Osteoblast (primary cell): ENCODE results near the gene ADCY10. TPM values are rescaled to one million over a fixed set of nuclear protein-coding genes. Genes with fewer than 3 reads are reported as not detected.
"Not testable (repeated sequence)": the region's sequence is repeated elsewhere in the genome, so short reads cannot be mapped to it uniquely, and the experiment has no call there.

Experiments
- DNase-seq: peaks from one replicate; pipeline ENCODE4 v3.0.0; 2011; ENCODE audit warnings: low spot score, mixed read lengths; ENCODE audit not compliant: insufficient read length; ENCODE audit errors: missing footprints
- H2AFZ ChIP-seq: 2 replicates; pipeline ENCODE4 v1.6.0; 2011; ENCODE audit warnings: mild to moderate bottlenecking, low read length
- H3K27ac ChIP-seq: 2 replicates; pipeline ENCODE4 v1.5.1; 2011; ENCODE audit warnings: mild to moderate bottlenecking, low read depth, low read length, moderate library complexity
- H3K27me3 ChIP-seq: 2 replicates; pipeline ENCODE4 v1.6.0; 2012; ENCODE audit warnings: mild to moderate bottlenecking, control low read depth, inconsistent platforms, low read length, moderate library complexity; ENCODE audit not compliant: insufficient read depth
- H3K36me3 ChIP-seq: 2 replicates; pipeline ENCODE4 v1.5.1; 2011; ENCODE audit warnings: mild to moderate bottlenecking, low read length, control low read depth, moderate library complexity; ENCODE audit not compliant: insufficient read depth
- H3K4me1 ChIP-seq: 2 replicates; pipeline ENCODE4 v1.5.1; 2011; ENCODE audit warnings: mild to moderate bottlenecking, low read length, control low read depth, moderate library complexity; ENCODE audit not compliant: insufficient read depth
- H3K4me2 ChIP-seq: 2 replicates; pipeline ENCODE4 v1.6.0; 2011; ENCODE audit warnings: mild to moderate bottlenecking, low read length; ENCODE audit not compliant: insufficient read depth
- H3K4me3 ChIP-seq: fragments of 200-600 bp; sonication (generic); 3 replicates; pipeline ENCODE4 v1.5.1; 2012; ENCODE audit warnings: mild to moderate bottlenecking, low read length, inconsistent platforms; ENCODE audit not compliant: insufficient read depth
- H3K79me2 ChIP-seq: 2 replicates; pipeline ENCODE4 v1.6.0; 2012; ENCODE audit warnings: mild to moderate bottlenecking, low read length, control low read depth, inconsistent platforms; ENCODE audit not compliant: insufficient read depth
- H3K9me3 ChIP-seq: 2 replicates; pipeline ENCODE4 v1.5.1; 2011; ENCODE audit warnings: low read depth, low read length, control low read depth
- H4K20me1 ChIP-seq: 2 replicates; pipeline ENCODE4 v1.6.0; 2012; ENCODE audit warnings: mild to moderate bottlenecking, low read length, control low read depth; ENCODE audit not compliant: insufficient read depth
- CTCF ChIP-seq: IDR thresholded peaks from 2 replicates; pipeline ENCODE4 v1.5.1; 2011; ENCODE audit warnings: mild to moderate bottlenecking, low read depth, low read length, moderate library complexity; ENCODE audit errors: extremely low read depth
- total RNA-seq: library from RNA; depleted of rRNA; stranded (reverse); fragments of >200 nt; gene quantifications from 2 replicates; pipeline ENCODE4 v1.2.3, GENCODE V29; 2012

ADCY10 gene
- total RNA-seq, 1 donor = 0.36 TPM

- no peak for TF ChIP-seq CTCF
- DNase-seq = no peak
- Histone ChIP-seq H3K9me3 (no peaks in the 10 kb centered on the region), H3K36me3 (no peaks in the 10 kb centered on the region), H3K27me3 (no peaks in the 10 kb centered on the region), H3K4me1 (peaks cover 1% of the 10 kb centered on the region), H3K4me3 (no peak overlapping the region), H4K20me1 (no peaks in the 10 kb centered on the region), H3K27ac (no peak overlapping the region), H3K79me2 (no peaks in the 10 kb centered on the region), H3K4me2 (no peak overlapping the region), H2AFZ (no peak overlapping the region)
Measured at GRCh38 chr1:167812972-167813371, 101.0 kb downstream of the ADCY10 start.

- Histone ChIP-seq H3K4me1 (peaks cover 19% of the 10 kb centered on the region), H2AFZ (no peak overlapping the region), H3K4me3 (no peak overlapping the region), H3K4me2 (no peak overlapping the region), H3K27me3 (no peaks in the 10 kb centered on the region), H3K27ac (no peak overlapping the region), H3K36me3 (no peaks in the 10 kb centered on the region), H3K9me3 (no peaks in the 10 kb centered on the region), H4K20me1 (no peaks in the 10 kb centered on the region), H3K79me2 (no peaks in the 10 kb centered on the region)
- no peak for TF ChIP-seq CTCF
- no peak for DNase-seq
Measured at GRCh38 chr1:167808690-167809089, 105.2 kb downstream of the ADCY10 start.

- TF ChIP-seq CTCF = no peak
- DNase-seq = no peak
- Histone ChIP-seq H2AFZ (no peak overlapping the region), H3K27ac (no peak overlapping the region), H3K27me3 (no peaks in the 10 kb centered on the region), H3K4me1 (peaks cover 22% of the 10 kb centered on the region), H3K9me3 (no peaks in the 10 kb centered on the region), H3K36me3 (no peaks in the 10 kb centered on the region), H3K79me2 (no peaks in the 10 kb centered on the region), H4K20me1 (no peaks in the 10 kb centered on the region), H3K4me2 (no peak overlapping the region), H3K4me3 (no peak overlapping the region)
Measured at GRCh38 chr1:167808104-167808503, 105.8 kb downstream of the ADCY10 start.

GRCh38 chr1:167806676-167807075 is 107.3 kb downstream of the ADCY10 start:
- H3K27ac ChIP-seq, H3K4me2 ChIP-seq, H3K36me3 ChIP-seq, H3K9me3 ChIP-seq, H3K79me2 ChIP-seq, H2AFZ ChIP-seq, H4K20me1 ChIP-seq, H3K4me3 ChIP-seq, H3K27me3 ChIP-seq, DNase-seq: not testable (repeated sequence)
- peaks cover 22% of the 10 kb centered on the region for H3K4me1 ChIP-seq

DNA sequence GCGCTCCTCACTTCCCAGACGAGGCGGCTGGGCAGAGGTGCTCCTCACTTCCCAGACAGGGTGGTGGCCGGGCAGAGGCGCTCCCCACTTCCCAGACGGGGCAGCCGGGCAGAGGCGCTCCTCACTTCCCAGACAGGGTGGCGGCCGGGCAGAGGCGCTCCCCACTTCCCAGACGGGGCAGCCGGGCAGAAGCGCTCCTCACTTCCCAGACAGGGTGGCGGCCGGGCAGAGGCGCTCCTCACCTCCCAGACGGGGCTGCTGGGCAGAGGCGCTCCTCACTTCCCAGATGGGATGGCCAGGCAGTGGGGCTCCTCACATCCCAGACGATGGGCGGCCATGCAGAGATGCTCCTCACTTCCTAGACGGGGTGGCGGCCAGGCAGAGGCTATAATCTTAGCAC is 107.7 kb downstream of the ADCY10 start:
- not testable (repeated sequence) for H3K79me2 ChIP-seq, H3K27me3 ChIP-seq, H3K4me3 ChIP-seq, DNase-seq, H3K4me2 ChIP-seq, H3K9me3 ChIP-seq, H3K27ac ChIP-seq, H2AFZ ChIP-seq, H4K20me1 ChIP-seq, H3K36me3 ChIP-seq
- H3K4me1 ChIP-seq = peaks cover 22% of the 10 kb centered on the region
